SK-N-SH (cell line): ENCODE data around the gene LRP6. TPM values are rescaled to one million over a fixed set of nuclear protein-coding genes. Genes with fewer than 3 reads are reported as not detected.
"Not testable (repeated sequence)": the region's sequence is repeated elsewhere in the genome, so short reads cannot be mapped to it uniquely, and the experiment has no call there.

Source experiments
- CTCF ChIA-PET: fragments of 300-600, 350-600 bp; formaldehyde crosslinking; extraction: SDS; loops from one replicate; lab custom pipeline; 2021; lab: Yijun Ruan, JAX
- POLR2A ChIA-PET: fragments of 350-600 bp; sonication (Branson Sonifier 250); formaldehyde crosslinking; extraction: SDS; loops from one replicate; lab custom pipeline; 2020; ENCODE audit warnings: antibody characterized with exemption, inconsistent platforms; lab: Yijun Ruan, JAX
- DNase-seq: peaks from one replicate; pipeline ENCODE4 v3.0.0; 2012
- H2AFZ ChIP-seq: fragments of 200-600 bp; sonication (generic); 2 replicates; pipeline ENCODE4 v1.8.1; 2016; ENCODE audit warnings: antibody characterized with exemption, mild to moderate bottlenecking, low read depth
- H3F3A ChIP-seq: fragments of 200-600 bp; sonication (generic); replicated peaks from 2 replicates; pipeline ENCODE3; 2016; ENCODE audit warnings: antibody characterized with exemption, mild to moderate bottlenecking; ENCODE audit not compliant: insufficient read depth
- H3K27ac ChIP-seq, 2 experiments: fragments of 200-500 bp in 1 of 2; fragments of 200-600 bp in 1 of 2; sonication (Bioruptor generic) in 1 of 2; sonication (generic), shearing (Covaris generic) in 1 of 2; 2 replicates each; pipeline versions ENCODE4 v1.5.1 to v1.6.1; 2014 to 2016; ENCODE audit warnings: low read depth in 2 of 2, inconsistent platforms in 1 of 2, low read length in 1 of 2, mild to moderate bottlenecking in 1 of 2, mixed read lengths in 1 of 2
- H3K27me3 ChIP-seq: fragments of 200-600 bp; sonication (generic), shearing (Covaris generic); 2 replicates; pipeline ENCODE4 v1.6.1; 2016; ENCODE audit warnings: mixed run types; ENCODE audit not compliant: insufficient read depth
- H3K36me3 ChIP-seq, 2 experiments: fragments of 200-500 bp in 1 of 2; fragments of 200-600 bp in 1 of 2; sonication (Bioruptor generic) in 1 of 2; sonication (generic) in 1 of 2; replicated peaks in 1 of 2; 2 replicates each; pipeline versions ENCODE3 to v1.5.1; 2014 to 2016; ENCODE audit warnings: low read length in 1 of 2, mild to moderate bottlenecking in 1 of 2; ENCODE audit not compliant: insufficient read depth in 2 of 2, control insufficient read depth in 1 of 2
- H3K4me1 ChIP-seq, 2 experiments: fragments of 200-500 bp in 1 of 2; fragments of 200-600 bp in 1 of 2; sonication (Bioruptor generic) in 1 of 2; sonication (generic), shearing (Covaris generic) in 1 of 2; 2 replicates each; pipeline versions ENCODE4 v1.5.1 to v1.6.1; 2014 to 2016; ENCODE audit warnings: low read depth in 1 of 2, low read length in 1 of 2, mixed run types in 1 of 2; ENCODE audit not compliant: insufficient read depth in 2 of 2, control insufficient read depth in 1 of 2
- H3K4me2 ChIP-seq: fragments of 200-600 bp; sonication (generic), shearing (Covaris generic); 2 replicates; pipeline ENCODE4 v1.6.1; 2017; ENCODE audit warnings: mixed run types
- H3K4me3 ChIP-seq, 2 experiments: fragments of 200-500 bp in 1 of 2; fragments of 200-600 bp in 1 of 2; sonication (Bioruptor generic) in 1 of 2; sonication (generic), shearing (Covaris generic) in 1 of 2; 2 replicates each; pipeline versions ENCODE4 v1.5.1 to v1.8.1; 2014 to 2016; ENCODE audit warnings: low read depth in 2 of 2, inconsistent platforms in 1 of 2, low read length in 1 of 2, mild to moderate bottlenecking in 1 of 2, mixed read lengths in 1 of 2, moderate library complexity in 1 of 2
- H3K79me2 ChIP-seq: fragments of 200-600 bp; sonication (generic); 2 replicates; pipeline ENCODE4 v1.8.1; 2017; ENCODE audit warnings: mild to moderate bottlenecking; ENCODE audit not compliant: insufficient read depth
- H3K9ac ChIP-seq: fragments of 200-600 bp; sonication (generic); 2 replicates; pipeline ENCODE4 v1.6.1; 2017; ENCODE audit warnings: mixed run types
- H3K9me2 ChIP-seq: fragments of 200-600 bp; sonication (generic); 2 replicates; pipeline ENCODE4 v1.6.1; 2017; ENCODE audit warnings: mixed run types
- H3K9me3 ChIP-seq: fragments of 200-600 bp; sonication (generic); 2 replicates; pipeline ENCODE4 v1.6.1; 2017; ENCODE audit warnings: mixed run types, mild to moderate bottlenecking, moderate library complexity
- H4K20me1 ChIP-seq: fragments of 200-600 bp; sonication (generic); 2 replicates; pipeline ENCODE4 v1.6.1; 2017; ENCODE audit warnings: mild to moderate bottlenecking, mixed run types; ENCODE audit not compliant: insufficient read depth
- FOSL2 ChIP-seq: IDR thresholded peaks from 2 replicates; pipeline ENCODE4 v1.4.0; 2012; ENCODE audit warnings: low read depth, mild to moderate bottlenecking, moderate library complexity, borderline replicate concordance
- FOXJ3 ChIP-seq: sonication (generic); formaldehyde crosslinking; IDR thresholded peaks from 2 replicates; pipeline ENCODE4 v1.5.1; 2020; ENCODE audit warnings: mild to moderate bottlenecking, missing genetic modification reagents
- GABPA ChIP-seq: IDR thresholded peaks from 2 replicates; pipeline ENCODE4 v1.4.0; 2012; ENCODE audit warnings: low read depth, mild to moderate bottlenecking
- GATA2 ChIP-seq: sonication (generic); formaldehyde crosslinking; IDR thresholded peaks from 2 replicates; pipeline ENCODE4 v1.5.0; 2020; ENCODE audit warnings: mild to moderate bottlenecking, missing genetic modification reagents
- IRF3 ChIP-seq: fragments of 150-350 bp; IDR thresholded peaks from 2 replicates; pipeline ENCODE4 v1.6.1; 2016; ENCODE audit warnings: mild to moderate bottlenecking, low read depth, low read length
- JUND ChIP-seq: IDR thresholded peaks from 2 replicates; pipeline ENCODE4 v1.4.0; 2012
- MEF2A ChIP-seq: IDR thresholded peaks from 2 replicates; pipeline ENCODE4 v1.4.0; 2012; ENCODE audit warnings: low read depth, borderline replicate concordance
- MXI1 ChIP-seq: IDR thresholded peaks from 2 replicates; pipeline ENCODE4 v1.6.1; 2012; ENCODE audit warnings: mild to moderate bottlenecking, low read depth, low read length, improper control_type of control experiment
- NFIC ChIP-seq: IDR thresholded peaks from 2 replicates; pipeline ENCODE4 v1.4.0; 2012; ENCODE audit warnings: borderline replicate concordance
- NRF1 ChIP-seq: IDR thresholded peaks from 2 replicates; pipeline ENCODE4 v1.6.1; 2012; ENCODE audit warnings: low read depth, mild to moderate bottlenecking, low read length
- RCOR1 ChIP-seq: fragments of 150-350 bp; IDR thresholded peaks from 2 replicates; pipeline ENCODE4 v1.6.1; 2017; ENCODE audit warnings: antibody characterized with exemption, low read length
- REST ChIP-seq: IDR thresholded peaks from 2 replicates; pipeline ENCODE4 v1.6.1; 2012; ENCODE audit warnings: mild to moderate bottlenecking, low read depth, low read length, moderate library complexity
- RXRA ChIP-seq: IDR thresholded peaks from 2 replicates; pipeline ENCODE4 v1.4.0; 2012; ENCODE audit warnings: low read depth, mild to moderate bottlenecking, borderline replicate concordance
- SIN3A ChIP-seq: IDR thresholded peaks from 2 replicates; pipeline ENCODE4 v1.6.1; 2012; ENCODE audit warnings: low read depth, mild to moderate bottlenecking, low read length, moderate library complexity, borderline replicate concordance
- TEAD4 ChIP-seq: IDR thresholded peaks from 2 replicates; pipeline ENCODE4 v1.4.0; 2012; ENCODE audit warnings: mild to moderate bottlenecking, borderline replicate concordance; ENCODE audit not compliant: insufficient read depth
- USF1 ChIP-seq: IDR thresholded peaks from 2 replicates; pipeline ENCODE4 v1.4.0; 2012; ENCODE audit warnings: low read depth, borderline replicate concordance
- USF2 ChIP-seq: fragments of 150-350 bp; IDR thresholded peaks from 2 replicates; pipeline ENCODE4 v1.6.1; 2017; ENCODE audit warnings: antibody characterized with exemption, low read length, low read depth, borderline replicate concordance
- WGBS: methylation state at CpG from one replicate; pipeline ENCODE4 v1.1.6; 2017; ENCODE audit warnings: low lambda C conversion rate; 5-methylcytosine and 5-hydroxymethylcytosine counted together
- polyA plus RNA-seq, 3 experiments: library from polyadenylated mRNA; depleted of rRNA; stranded (reverse); fragments of >200 nt; gene quantifications; 2 replicates each; pipeline ENCODE4 v1.2.3, GENCODE V29; 2012

LRP6 gene
- polyA plus RNA-seq, 1 of the 3 experiments (the other 2 are of a cell fraction), result 13.7 TPM

GRCh38 chr12:12147111-12147510, 119.7 kb downstream of the LRP6 start (continued):
- TF ChIP-seq USF2 (no peak), NFIC (no peak), IRF3 (no peak), USF1 (no peak), GATA2 (no peak)

GRCh38 chr12:12144531-12144930, 122.3 kb downstream of the LRP6 start:
- H3K4me1 ChIP-seq, H3K79me2 ChIP-seq, H4K20me1 ChIP-seq, H3K4me2 ChIP-seq, H3K27me3 ChIP-seq, CTCF ChIA-PET, H3K27ac ChIP-seq, H3K4me3 ChIP-seq, H2AFZ ChIP-seq, H3K9me3 ChIP-seq, H3F3A ChIP-seq, POLR2A ChIA-PET, H3K9me2 ChIP-seq, DNase-seq, H3K9ac ChIP-seq: not testable (repeated sequence)
- H3K36me3 ChIP-seq, result peaks cover 37 to 39% of the 10 kb centered on the region in 2 experiments
- 8% methylated on average over 1 of the region's 1 CpG for WGBS

- H3K36me3 ChIP-seq, result peaks cover 23 to 46% of the 10 kb centered on the region in 2 experiments
- peaks cover 7% of the 10 kb centered on the region; the same call in 1 of the 2 replicates for H3K79me2 ChIP-seq
- H3K9ac ChIP-seq, result no peak overlapping the region
- H3K4me3 ChIP-seq, result no peak overlapping the region
- no peak overlapping the region for H3K4me2 ChIP-seq
- ChIA-PET CTCF (interaction anchor here (0.9 to 1.1 kb wide), 3 partner anchors 12 to 96 kb away, joined by 3 to 4 read pairs (median 3); no protein-coding TSS in a partner anchor), POLR2A (no interaction called here)
- DNase-seq, result no peak
- no peaks in the 10 kb centered on the region for H3K27me3 ChIP-seq
- H3K27ac ChIP-seq, result no peak overlapping the region
- H3K9me3 ChIP-seq, result no peaks in the 10 kb centered on the region
- no peaks in the 10 kb centered on the region; a peak in 1 of 4 replicates for H3K4me1 ChIP-seq
- no peaks in the 10 kb centered on the region for H3K9me2 ChIP-seq
- no peaks in the 10 kb centered on the region for H4K20me1 ChIP-seq
- no peak overlapping the region for H2AFZ ChIP-seq
- no peaks in the 10 kb centered on the region for H3F3A ChIP-seq
- no peak for TF ChIP-seq NRF1
- TF ChIP-seq RXRA, result no peak
- no peak for TF ChIP-seq USF1
- TF ChIP-seq SIN3A, result no peak
- TF ChIP-seq JUND, result no peak
- no peak for TF ChIP-seq REST
- TF ChIP-seq USF2, result no peak
- TF ChIP-seq MXI1, result no peak
- no peak for TF ChIP-seq GATA2
- TF ChIP-seq TEAD4, result no peak
- TF ChIP-seq MEF2A, result no peak
- no peak for TF ChIP-seq RCOR1
- TF ChIP-seq GABPA, result no peak
- TF ChIP-seq FOSL2, result no peak
- TF ChIP-seq FOXJ3, result no peak
These were observed 125.8 kb downstream of the LRP6 start for GRCh38 chr12:12141000-12141399.
